Activated B cell treated with CpG ODN at 0.5 μM for 24 hours (primary cell): ENCODE data around the gene SLC40A1. TPM values are rescaled to one million over a fixed set of nuclear protein-coding genes. Genes with fewer than 3 reads are reported as not detected.

Experiments used
- ATAC-seq: fragments of 200-7000 bp; cut with Tn5 transposase; one replicate; pipeline ENCODE4 v1.10.0; 2021; ENCODE audit warnings: low read depth, mild to moderate bottlenecking, moderate library complexity
- CTCF ChIA-PET: fragments of 350-600 bp; sonication (Branson Sonifier 250); formaldehyde crosslinking; loops from one replicate; lab custom pipeline; 2021; ENCODE audit warnings: antibody characterized with exemption; lab: Charles Lee
- POLR2A ChIA-PET: fragments of 350-600 bp; sonication (Branson Sonifier 250); formaldehyde crosslinking; loops from one replicate; lab custom pipeline; 2021; ENCODE audit warnings: antibody characterized with exemption; lab: Charles Lee
- DNase-seq: peaks from one replicate; pipeline ENCODE4 v3.0.0; 2022
- H3K27ac Mint-ChIP-seq: one replicate; pipeline ENCODE4 v1.8.0; 2020; ENCODE audit warnings: mixed read lengths
- H3K27me3 Mint-ChIP-seq: one replicate; pipeline ENCODE4 v1.8.0; 2021; ENCODE audit warnings: mixed read lengths
- H3K36me3 Mint-ChIP-seq: one replicate; pipeline ENCODE4 v1.8.0; 2021; ENCODE audit warnings: low read depth, mixed read lengths
- H3K4me1 Mint-ChIP-seq: one replicate; pipeline ENCODE4 v1.8.0; 2021; ENCODE audit warnings: mixed read lengths
- H3K4me3 Mint-ChIP-seq: one replicate; pipeline ENCODE4 v1.8.0; 2020; ENCODE audit warnings: mild to moderate bottlenecking, mixed read lengths
- H3K9me3 Mint-ChIP-seq: one replicate; pipeline ENCODE4 v1.8.0; 2020; ENCODE audit warnings: mixed read lengths
- CTCF ChIP-seq: fragments of 200-600 bp; IDR thresholded peaks from one replicate; pipeline ENCODE4 v1.8.0; 2022; ENCODE audit warnings: antibody characterized with exemption, mild to moderate bottlenecking
- intact Hi-C: fragments of 100-400 bp; cut with micrococcal nuclease; formaldehyde crosslinking; loops from one replicate; pipeline ENCODE4 v1.15.1; 2024
- total RNA-seq: library from RNA; stranded (reverse); gene quantifications from 2 replicates; pipeline ENCODE4 v1.2.3, GENCODE V29; 2022

Gene SLC40A1
- total RNA-seq, 1 donor from 2014 or later, result 0.20 TPM

DNA sequence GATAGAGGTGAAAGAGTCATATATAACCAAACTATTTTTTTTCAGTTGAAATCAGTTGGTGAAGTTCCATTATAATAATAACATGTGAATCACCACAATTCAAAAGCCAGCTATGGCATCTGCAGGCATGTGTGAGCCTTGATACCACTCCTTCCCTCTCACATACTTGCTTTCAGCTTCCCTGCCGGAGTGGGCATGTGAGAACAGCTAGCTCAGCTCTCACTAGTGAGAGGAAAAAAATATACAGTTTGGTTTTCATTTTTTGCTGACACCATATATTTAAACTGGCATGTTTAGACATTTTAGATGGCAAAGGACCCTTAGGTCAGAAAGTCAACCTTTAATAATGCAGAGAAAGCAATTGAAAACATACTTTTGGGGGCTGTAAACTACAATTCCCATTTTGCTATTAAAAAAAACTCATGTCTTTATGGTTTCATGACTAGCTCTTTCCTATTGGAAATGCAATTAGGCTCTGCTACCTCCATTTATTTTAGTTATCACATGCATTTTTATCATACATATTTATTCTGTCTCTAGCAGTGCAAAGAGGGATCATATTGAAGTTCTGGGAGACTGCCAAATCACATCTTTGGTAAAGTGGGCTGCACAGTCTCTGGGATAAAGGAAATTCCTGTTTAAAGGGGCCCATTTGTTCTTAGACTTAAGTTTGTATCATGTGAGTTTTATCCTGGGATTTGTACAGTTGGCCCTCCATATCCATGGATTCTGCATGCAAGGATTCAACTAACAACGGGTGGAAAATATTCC, 33.2 kb upstream of the SLC40A1 start:
- Mint-ChIP-seq H3K27ac (no peak overlapping the region), H3K4me3 (no peak overlapping the region), H3K9me3 (no peaks in the 10 kb centered on the region), H3K4me1 (no peaks in the 10 kb centered on the region), H3K36me3 (no peaks in the 10 kb centered on the region), H3K27me3 (peaks cover 7% of the 10 kb centered on the region)
- no peak for DNase-seq
- no peak for ATAC-seq
- CTCF ChIA-PET, result no interaction called here
- no peak for TF ChIP-seq CTCF
- intact Hi-C loops, result no loop called here
- POLR2A ChIA-PET, result no interaction called here

DNA sequence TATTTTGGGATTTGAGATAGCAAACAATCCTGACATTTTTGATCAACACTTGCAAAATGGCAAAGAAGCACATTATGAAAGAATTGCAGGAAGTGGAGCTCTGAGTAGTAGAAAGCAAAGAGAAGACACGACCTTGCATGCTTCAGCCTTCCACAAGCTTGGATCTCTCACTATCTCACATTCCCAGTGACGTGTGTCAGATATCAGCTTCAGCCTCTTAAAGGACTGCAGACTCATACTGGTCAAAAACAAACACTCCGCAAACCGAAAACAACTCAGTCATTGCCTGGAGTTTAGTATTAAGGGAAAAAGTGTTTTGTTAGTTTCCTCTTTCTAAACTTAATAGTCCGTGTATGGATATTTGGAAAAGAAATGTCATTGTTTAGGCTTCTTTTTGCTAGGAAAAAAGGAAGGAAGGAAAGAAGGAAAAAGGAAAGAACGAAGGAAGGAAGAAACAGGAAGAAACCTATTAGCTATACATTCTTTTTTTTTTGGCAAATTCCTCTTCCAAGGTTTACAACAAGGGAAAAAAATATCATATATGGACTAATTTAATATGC, 32.6 kb upstream of the SLC40A1 start:
- Mint-ChIP-seq H3K27ac (no peak overlapping the region), H3K9me3 (no peaks in the 10 kb centered on the region), H3K4me3 (no peak overlapping the region), H3K36me3 (no peaks in the 10 kb centered on the region), H3K4me1 (no peaks in the 10 kb centered on the region), H3K27me3 (peaks cover 9% of the 10 kb centered on the region)
- DNase-seq (no peak), ATAC-seq (no peak)
- intact Hi-C loops, result no loop called here
- ChIA-PET CTCF (no interaction called here), POLR2A (no interaction called here)
- no peak for TF ChIP-seq CTCF

GRCh38 chr2:189610700-189611099, 30.1 kb upstream of the SLC40A1 start:
- TF ChIP-seq CTCF, result no peak
- no peak for ATAC-seq
- no peaks in the 10 kb centered on the region for H3K36me3 Mint-ChIP-seq
- intact Hi-C loops, result no loop called here
- peaks cover 10% of the 10 kb centered on the region for H3K27me3 Mint-ChIP-seq
- no peaks in the 10 kb centered on the region for H3K4me1 Mint-ChIP-seq
- CTCF ChIA-PET, result no interaction called here
- DNase-seq, result no peak
- POLR2A ChIA-PET, result no interaction called here
- no peak overlapping the region for H3K27ac Mint-ChIP-seq
- H3K9me3 Mint-ChIP-seq, result no peaks in the 10 kb centered on the region
- no peak overlapping the region for H3K4me3 Mint-ChIP-seq

- Mint-ChIP-seq H3K36me3 (no peaks in the 10 kb centered on the region), H3K4me1 (no peaks in the 10 kb centered on the region), H3K9me3 (no peaks in the 10 kb centered on the region), H3K4me3 (no peak overlapping the region), H3K27me3 (peaks cover 8% of the 10 kb centered on the region), H3K27ac (no peak overlapping the region)
- TF ChIP-seq CTCF, result no peak
- DNase-seq, result no peak
- no peak for ATAC-seq
- ChIA-PET CTCF (no interaction called here), POLR2A (no interaction called here)
- intact Hi-C loops, result no loop called here
Observed at GRCh38 chr2:189609853-189610252, 29.3 kb upstream of the SLC40A1 start.

DNA sequence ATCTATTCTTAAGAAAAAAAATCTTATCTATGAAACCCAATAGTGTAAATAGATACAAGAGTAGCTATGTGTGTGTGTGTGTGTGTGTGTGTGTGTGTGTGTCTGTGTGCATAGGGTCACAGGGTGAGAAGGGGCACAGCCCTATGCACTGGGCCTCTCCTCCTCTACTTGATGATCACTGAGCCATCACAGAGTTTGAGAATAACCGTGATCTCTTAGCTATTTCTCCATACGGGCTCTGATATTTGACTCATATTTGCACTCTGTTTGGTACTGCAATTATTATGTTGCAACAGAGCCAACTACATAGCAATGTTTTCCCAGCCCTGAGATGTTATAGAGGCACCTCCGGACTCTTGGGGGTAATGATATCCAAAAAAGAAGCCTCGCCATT, 28.8 kb upstream of the SLC40A1 start:
- DNase-seq, result no peak
- TF ChIP-seq CTCF, result no peak
- intact Hi-C loops, result no loop called here
- CTCF ChIA-PET, result no interaction called here
- Mint-ChIP-seq H3K27me3 (peaks cover 8% of the 10 kb centered on the region), H3K9me3 (no peaks in the 10 kb centered on the region), H3K36me3 (no peaks in the 10 kb centered on the region), H3K27ac (no peak overlapping the region), H3K4me3 (no peak overlapping the region), H3K4me1 (no peaks in the 10 kb centered on the region)
- POLR2A ChIA-PET, result no interaction called here
- ATAC-seq, result no peak
